ENCODE measurements around the gene LIPC.
A peak's percentile ranks its signal among the peaks of the same experiment; 100 is the strongest.

The LIPC gene

GRCh38 chr15:58407236-58407775 is 24.5 kb upstream of the LIPC start:
- no peak for DNase-seq

- DNase-seq, result no peak
These were observed 24.0 kb upstream of the LIPC start for GRCh38 chr15:58407778-58408177.

- no peak for DNase-seq
These were observed 21.9 kb upstream of the LIPC start for GRCh38 chr15:58409861-58410260.

- DNase-seq, result peak; percentile 27
These were observed 21.4 kb upstream of the LIPC start for GRCh38 chr15:58410353-58410752.

GRCh38 chr15:58413253-58413652 is 18.5 kb upstream of the LIPC start:
- DNase-seq, result no peak

- no peak for DNase-seq
These were observed 16.2 kb upstream of the LIPC start for GRCh38 chr15:58415636-58416035.

- no peak for DNase-seq
These were observed 14.8 kb upstream of the LIPC start for GRCh38 chr15:58416963-58417362.

- DNase-seq, result no peak
These were observed 13.7 kb upstream of the LIPC start for GRCh38 chr15:58418135-58418534.

- no peak for DNase-seq
These were observed 11.8 kb upstream of the LIPC start for GRCh38 chr15:58419803-58420524.

- no peak for DNase-seq
These were observed 11.2 kb upstream of the LIPC start for GRCh38 chr15:58420579-58421043.

- DNase-seq, result no peak
These were observed 8.6 kb upstream of the LIPC start for GRCh38 chr15:58423205-58423604.

- DNase-seq, result no peak
These were observed 7.8 kb upstream of the LIPC start for GRCh38 chr15:58423831-58424608.

- DNase-seq, result no peak
These were observed 7.1 kb upstream of the LIPC start for GRCh38 chr15:58424722-58425121.

GRCh38 chr15:58425185-58425584 is 6.6 kb upstream of the LIPC start:
- no peak for DNase-seq

GRCh38 chr15:58425834-58426233 is 6.0 kb upstream of the LIPC start:
- DNase-seq, result no peak

GRCh38 chr15:58426501-58426900 is 5.3 kb upstream of the LIPC start:
- DNase-seq, result no peak

GRCh38 chr15:58427987-58428386 is 3.8 kb upstream of the LIPC start:
- DNase-seq, result no peak

- no peak for DNase-seq
These were observed 1.5 kb upstream of the LIPC start for GRCh38 chr15:58430224-58430787.

- peak; percentile 7 for DNase-seq
These were observed 610 bp downstream of the LIPC start for GRCh38 chr15:58432401-58432800.

GRCh38 chr15:58433597-58434333 is 2.0 kb downstream of the LIPC start:
- DNase-seq, result no peak

- DNase-seq, result no peak
These were observed 2.6 kb downstream of the LIPC start for GRCh38 chr15:58434334-58434875.

GRCh38 chr15:58436552-58436951 is 4.8 kb downstream of the LIPC start:
- DNase-seq, result no peak

Data from MV-4-11 (cell line).